PC-3 (cell line): ENCODE data around the gene CASP14.

Source experiments
- CTCF ChIP-seq: fragments of 300-600 bp; sonication (generic); conservative IDR thresholded peaks from 2 replicates; pipeline ENCODE4 v1.5.1; 2017; ENCODE audit warnings: antibody characterized with exemption, low read depth, mild to moderate bottlenecking, low read length
- EZH2 ChIP-seq: fragments of 300-600 bp; sonication (generic); IDR thresholded peaks from one replicate; pipeline ENCODE4 v1.6.1; 2017; ENCODE audit warnings: antibody characterized with exemption, mild to moderate bottlenecking, low read length; ENCODE audit not compliant: unreplicated experiment
- EZH2phosphoT487 ChIP-seq: fragments of 300-600 bp; sonication (generic); IDR thresholded peaks from 2 replicates; pipeline ENCODE4 v1.6.1; 2018; ENCODE audit warnings: mild to moderate bottlenecking, antibody characterized with exemption, low read length, borderline replicate concordance

GRCh38 chr19:15047680-15048079 is 1.6 kb upstream of the CASP14 start:
- no peak for TF ChIP-seq CTCF
- no peak for TF ChIP-seq EZH2
- TF ChIP-seq EZH2phosphoT487 = no peak
